Measurements from ENCODE around the gene NRDC.

Gene NRDC

DNA sequence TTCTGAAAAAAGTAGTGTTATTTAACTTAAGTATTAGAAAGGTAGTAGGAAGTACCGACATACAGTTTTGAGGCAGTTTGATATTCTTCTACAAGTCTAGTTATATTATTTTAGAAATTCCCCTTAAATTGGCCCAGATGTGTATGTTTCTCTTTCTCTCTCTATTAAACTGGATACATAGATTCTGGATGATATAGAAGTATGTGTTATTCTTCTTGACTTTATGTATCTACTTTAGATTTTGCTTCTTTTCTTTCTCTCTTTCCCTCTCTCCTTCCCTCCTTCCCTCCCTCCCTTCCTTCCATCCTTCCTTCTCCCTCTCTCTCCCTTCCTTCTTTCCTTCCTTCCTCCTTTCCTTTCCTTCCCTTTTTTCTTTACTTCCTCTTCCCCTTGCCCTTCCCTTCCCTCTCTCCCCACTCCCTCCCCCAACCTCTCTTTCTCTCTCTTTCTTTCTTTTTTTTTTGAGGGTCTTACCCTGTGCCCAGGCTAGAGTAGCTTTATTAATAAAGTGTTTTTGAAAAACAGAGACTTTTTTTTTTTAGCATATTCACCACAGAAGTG lies 137.3 kb downstream of the NRDC start:
- Histone ChIP-seq H3K4me2 (ENCODE audit: low read depth, low read length) (no peak overlapping the region), H3K79me2 (ENCODE audit: low read length) (peaks cover 79% of the 10 kb centered on the region), H3K9ac (ENCODE audit: low read length) (no peak overlapping the region), H3K9me3 (replicated peaks; ENCODE audit: insufficient read depth, low read length) (no peaks in the 10 kb centered on the region), H3K9me2 (replicated peaks; ENCODE audit: insufficient read depth, low read length) (no peaks in the 10 kb centered on the region), H3K4me1 (ENCODE audit: low read length) (peaks cover 9% of the 10 kb centered on the region; the same call in 1 of the 2 replicates), H3K27me3 (replicated peaks; ENCODE audit: insufficient read depth, low read length) (no peaks in the 10 kb centered on the region), H3K4me3 (ENCODE audit: low read length) (no peak overlapping the region), H2AFZ (ENCODE audit: low read length) (no peak overlapping the region), H3K36me3 (replicated peaks; ENCODE audit: insufficient read depth, low read length) (0 out of 2 replicates have a peak, but pooled peaks cover 3% of the 10 kb centered on the region), H3F3A (ENCODE audit: insufficient read depth, low read length) (no peaks in the 10 kb centered on the region), H3K27ac (ENCODE audit: low read length) (no peak overlapping the region), H4K20me1 (ENCODE audit: insufficient read depth, low read length) (peaks cover 10% of the 10 kb centered on the region; the same call in 1 of the 2 replicates)
- TF ChIP-seq CTCF (IDR thresholded peaks at IDR 0.05; ENCODE audit: low read length) (no peak), EZH2phosphoT487 (IDR thresholded peaks at IDR 0.05; ENCODE audit: low read length) (no peak), EZH2 (optimal IDR thresholded peaks at IDR 0.05; ENCODE audit: low read depth, low read length) (no peak)
- DNase-seq, result no peak

DNA sequence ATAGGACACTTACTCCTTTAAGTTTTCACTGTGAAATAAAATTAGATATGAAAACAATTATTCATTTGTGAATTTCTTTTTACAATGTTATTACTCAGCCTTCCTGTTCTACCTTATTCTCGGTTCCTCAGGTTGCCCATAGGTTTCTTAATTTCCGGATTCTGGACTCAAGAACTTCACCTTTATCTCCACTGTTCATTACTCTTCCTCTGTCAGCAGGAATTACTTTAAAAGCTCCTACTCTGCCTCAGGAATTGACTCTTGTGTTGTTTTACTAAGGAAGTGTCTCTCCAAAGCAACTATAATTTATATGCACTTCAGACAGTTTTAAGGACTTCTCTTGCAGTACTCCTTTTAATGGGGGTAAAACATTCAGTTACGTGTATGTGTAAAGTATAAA lies 137.9 kb downstream of the NRDC start:
- Histone ChIP-seq H3K27ac (ENCODE audit: low read length) (no peak overlapping the region), H3K9ac (ENCODE audit: low read length) (no peak overlapping the region), H3K9me3 (replicated peaks; ENCODE audit: insufficient read depth, low read length) (no peaks in the 10 kb centered on the region), H3K79me2 (ENCODE audit: low read length) (peaks cover 84% of the 10 kb centered on the region), H3K27me3 (replicated peaks; ENCODE audit: insufficient read depth, low read length) (no peaks in the 10 kb centered on the region), H3K36me3 (replicated peaks; ENCODE audit: insufficient read depth, low read length) (0 out of 2 replicates have a peak, but pooled peaks cover 3% of the 10 kb centered on the region), H3K4me2 (ENCODE audit: low read depth, low read length) (no peak overlapping the region), H2AFZ (ENCODE audit: low read length) (no peak overlapping the region), H4K20me1 (ENCODE audit: insufficient read depth, low read length) (peaks cover 10% of the 10 kb centered on the region; the same call in 1 of the 2 replicates), H3K4me1 (ENCODE audit: low read length) (peaks cover 11% of the 10 kb centered on the region; the same call in 1 of the 2 replicates), H3K9me2 (replicated peaks; ENCODE audit: insufficient read depth, low read length) (no peaks in the 10 kb centered on the region), H3F3A (ENCODE audit: insufficient read depth, low read length) (no peaks in the 10 kb centered on the region), H3K4me3 (ENCODE audit: low read length) (no peak overlapping the region)
- TF ChIP-seq CTCF (IDR thresholded peaks at IDR 0.05; ENCODE audit: low read length), result no peak
- no peak for TF ChIP-seq EZH2phosphoT487 (IDR thresholded peaks at IDR 0.05; ENCODE audit: low read length)
- TF ChIP-seq EZH2 (optimal IDR thresholded peaks at IDR 0.05; ENCODE audit: low read depth, low read length), result no peak
- no peak for DNase-seq
